HEK293 (cell line): ENCODE results near the gene SMAD7.

Experiments
- BCL11B ChIP-seq: fragments of 450-650 bp; formaldehyde crosslinking; IDR thresholded peaks from 2 replicates; pipeline ENCODE4 v1.5.1; 2016; ENCODE audit warnings: low read depth, missing biosample characterization, missing genetic modification characterization
- GLIS1 ChIP-seq: fragments of 450-650 bp; formaldehyde crosslinking; IDR thresholded peaks from 2 replicates; pipeline ENCODE4 v1.5.1; 2016; ENCODE audit warnings: missing biosample characterization, missing genetic modification characterization
- HIC1 ChIP-seq: fragments of 450-650 bp; formaldehyde crosslinking; IDR thresholded peaks from 2 replicates; pipeline ENCODE4 v1.5.1; 2016; ENCODE audit warnings: missing biosample characterization, missing genetic modification characterization
- HOXC10 ChIP-seq: sonication (generic); formaldehyde crosslinking; IDR thresholded peaks from 2 replicates; pipeline ENCODE4 v1.8.1; 2023; ENCODE audit warnings: mild to moderate bottlenecking, missing genetic modification reagents
- IKZF3 ChIP-seq: fragments of 450-650 bp; IDR thresholded peaks from 2 replicates; pipeline ENCODE4 v1.5.0; 2018; ENCODE audit warnings: missing biosample characterization, mild to moderate bottlenecking, missing genetic modification characterization, moderate library complexity
- KLF16 ChIP-seq: fragments of 450-650 bp; formaldehyde crosslinking; IDR thresholded peaks from 2 replicates; pipeline ENCODE4 v1.5.1; 2017; ENCODE audit warnings: missing biosample characterization, missing genetic modification characterization
- MEIS1 ChIP-seq: sonication (generic); formaldehyde crosslinking; IDR thresholded peaks from 2 replicates; pipeline ENCODE4 v1.8.1; 2022; ENCODE audit warnings: missing genetic modification reagents, mild to moderate bottlenecking, borderline replicate concordance
- PRDM1 ChIP-seq: fragments of 450-650 bp; formaldehyde crosslinking; IDR thresholded peaks from 2 replicates; pipeline ENCODE4; 2016; ENCODE audit warnings: missing biosample characterization, missing genetic modification characterization
- PRDM4 ChIP-seq: fragments of 450-650 bp; formaldehyde crosslinking; IDR thresholded peaks from 2 replicates; pipeline ENCODE4 v1.5.1; 2017; ENCODE audit warnings: missing biosample characterization, missing genetic modification characterization
- RBAK ChIP-seq: fragments of 450-650 bp; formaldehyde crosslinking; IDR thresholded peaks from 2 replicates; pipeline ENCODE4 v1.5.1; 2016; ENCODE audit warnings: missing biosample characterization, missing genetic modification characterization
- SCRT1 ChIP-seq: fragments of 450-650 bp; formaldehyde crosslinking; IDR thresholded peaks from 2 replicates; pipeline ENCODE4 v1.5.1; 2016; ENCODE audit warnings: missing biosample characterization, missing genetic modification characterization, borderline replicate concordance
- SCRT2 ChIP-seq: fragments of 450-650 bp; formaldehyde crosslinking; IDR thresholded peaks from 2 replicates; pipeline ENCODE4 v1.5.1; 2016; ENCODE audit warnings: missing biosample characterization, missing genetic modification characterization
- ZBTB48 ChIP-seq: fragments of 450-650 bp; formaldehyde crosslinking; IDR thresholded peaks from 2 replicates; pipeline ENCODE4 v1.5.1; 2016; ENCODE audit warnings: missing biosample characterization, missing genetic modification characterization
- ZNF112 ChIP-seq: fragments of 450-650 bp; formaldehyde crosslinking; IDR thresholded peaks from 2 replicates; pipeline ENCODE4 v1.5.0; 2017; ENCODE audit warnings: missing biosample characterization, missing genetic modification characterization
- ZNF114 ChIP-seq: fragments of 450-650 bp; formaldehyde crosslinking; IDR thresholded peaks from 2 replicates; pipeline ENCODE4 v1.5.0; 2017; ENCODE audit warnings: missing biosample characterization, missing genetic modification characterization
- ZNF146 ChIP-seq: fragments of 450-650 bp; formaldehyde crosslinking; IDR thresholded peaks from 2 replicates; pipeline ENCODE4 v1.5.1; 2016; ENCODE audit warnings: missing biosample characterization, missing genetic modification characterization
- ZNF211 ChIP-seq: fragments of 450-650 bp; formaldehyde crosslinking; IDR thresholded peaks from 2 replicates; pipeline ENCODE4 v1.5.1; 2016; ENCODE audit warnings: low read depth, missing biosample characterization, missing genetic modification characterization
- ZNF366 ChIP-seq: fragments of 450-650 bp; formaldehyde crosslinking; conservative IDR thresholded peaks from 2 replicates; pipeline ENCODE4 v1.5.1; 2016; ENCODE audit warnings: missing biosample characterization, missing genetic modification characterization
- ZNF426 ChIP-seq: fragments of 450-650 bp; formaldehyde crosslinking; IDR thresholded peaks from 2 replicates; pipeline ENCODE4 v1.5.1; 2017; ENCODE audit warnings: missing biosample characterization, missing genetic modification characterization, mild to moderate bottlenecking, inconsistent platforms, moderate library complexity
- ZNF488 ChIP-seq: fragments of 450-650 bp; formaldehyde crosslinking; IDR thresholded peaks from 2 replicates; pipeline ENCODE4 v1.5.1; 2016; ENCODE audit warnings: missing biosample characterization, missing genetic modification characterization
- ZNF571 ChIP-seq: fragments of 450-650 bp; formaldehyde crosslinking; IDR thresholded peaks from 2 replicates; pipeline ENCODE4 v1.5.0; 2017; ENCODE audit warnings: missing biosample characterization, missing genetic modification characterization
- ZNF600 ChIP-seq: fragments of 450-650 bp; formaldehyde crosslinking; IDR thresholded peaks from 2 replicates; pipeline ENCODE4 v1.5.1; 2016; ENCODE audit warnings: missing biosample characterization, missing genetic modification characterization
- ZNF747 ChIP-seq: fragments of 450-650 bp; formaldehyde crosslinking; IDR thresholded peaks from 2 replicates; pipeline ENCODE4 v1.5.1; 2016; ENCODE audit warnings: missing biosample characterization, missing genetic modification characterization
- ZNF792 ChIP-seq: fragments of 450-650 bp; formaldehyde crosslinking; IDR thresholded peaks from 2 replicates; pipeline ENCODE4 v1.5.1; 2016; ENCODE audit warnings: missing biosample characterization, missing genetic modification characterization

Gene SMAD7

GRCh38 chr18:48949050-48949605 is 1.6 kb downstream of the SMAD7 start (continued):
- TF ChIP-seq PRDM1 (tag by site-specific recombination), result no peak
- TF ChIP-seq ZNF571 (tag by site-specific recombination), result no peak
- TF ChIP-seq IKZF3, result no peak
- no peak for TF ChIP-seq ZNF146 (tag by site-specific recombination)
- TF ChIP-seq HOXC10 (CRISPR knock-in tag), result no peak
- TF ChIP-seq PRDM4 (tag by site-specific recombination), result 0 out of 2 replicates have a peak, but pooled peaks have one; percentile 14
- no peak for TF ChIP-seq ZNF112 (tag by site-specific recombination)
- TF ChIP-seq KLF16 (tag by site-specific recombination), result peak; percentile 62; the same call in 1 of the 2 replicates
- no peak for TF ChIP-seq ZNF488
- TF ChIP-seq SCRT2 (tag by site-specific recombination), result no peak
- TF ChIP-seq MEIS1 (CRISPR knock-in tag), result no peak
- TF ChIP-seq HIC1 (tag by site-specific recombination), result 0 out of 2 replicates have a peak, but pooled peaks have one; percentile 47
- TF ChIP-seq ZNF211 (tag by site-specific recombination), result no peak
- TF ChIP-seq ZNF114 (tag by site-specific recombination), result no peak
- TF ChIP-seq ZNF600 (tag by site-specific recombination), result no peak
- no peak for TF ChIP-seq ZNF747 (tag by site-specific recombination)
- TF ChIP-seq ZBTB48, result no peak
- no peak; the same call in 1 of the 2 replicates for TF ChIP-seq ZNF792 (tag by site-specific recombination)
- 0 out of 2 replicates have a peak, but pooled peaks have one; percentile 55 for TF ChIP-seq ZNF366 (tag by site-specific recombination)
- TF ChIP-seq BCL11B, result peak; percentile 10; the same call in 1 of the 2 replicates
- no peak for TF ChIP-seq GLIS1 (tag by site-specific recombination)
- TF ChIP-seq ZNF426 (tag by site-specific recombination), result no peak
- no peak for TF ChIP-seq SCRT1 (tag by site-specific recombination)
- TF ChIP-seq RBAK (tag by site-specific recombination), result no peak
